K562 (cell line): Measurements from ENCODE around the gene RNMT.
"Not testable (repeated sequence)": the region's sequence is repeated elsewhere in the genome, so short reads cannot be mapped to it uniquely, and the experiment has no call there.

Experiments used
- FOXM1 ChIP-seq, 2 experiments: fragments of 450-650 bp in 1 of 2; sonication (generic) in 1 of 2; formaldehyde crosslinking in 1 of 2; IDR thresholded peaks; 2 replicates each; pipeline versions ENCODE4 v1.6.1 to v1.9.0; 2017 to 2022; ENCODE audit warnings: low read depth in 2 of 2, mild to moderate bottlenecking in 2 of 2, missing genetic modification reagents in 1 of 2, moderate library complexity in 1 of 2
- MCM3 ChIP-seq: fragments of 450-650 bp; IDR thresholded peaks from 2 replicates; pipeline ENCODE4 v1.6.1; 2016
- NRF1 ChIP-seq, 2 experiments: fragments of 450-650 bp; IDR thresholded peaks in 1 of 2; conservative IDR thresholded peaks in 1 of 2; 2 replicates each; pipeline ENCODE4 v1.6.1; 2014; ENCODE audit warnings: mild to moderate bottlenecking in 2 of 2
- PKNOX1 ChIP-seq: fragments of 450-650 bp; IDR thresholded peaks from 2 replicates; pipeline ENCODE4 v1.6.1; 2016
- ZNF561 ChIP-seq: fragments of 450-650 bp; formaldehyde crosslinking; conservative IDR thresholded peaks from 2 replicates; pipeline ENCODE4 v1.4.0; 2020; ENCODE audit warnings: mild to moderate bottlenecking, moderate library complexity
- TF ChIP-seq, protein P1 (sequence below), 2 experiments: fragments of 450-650 bp; formaldehyde crosslinking in 1 of 2; IDR thresholded peaks; 2 replicates each; pipeline versions ENCODE4 v1.4.0 to v1.6.1; 2014 to 2020; ENCODE audit warnings: mild to moderate bottlenecking in 2 of 2, borderline replicate concordance in 1 of 2, low read depth in 1 of 2
- TF ChIP-seq, protein P2 (sequence below): fragments of 250-450 bp; sonication (Bioruptor Pico); IDR thresholded peaks from 2 replicates; pipeline ENCODE4 v1.4.0; 2020; ENCODE audit warnings: mild to moderate bottlenecking
- TF ChIP-seq, protein P3 (sequence below), 3 experiments: IDR thresholded peaks in 2 of 3; conservative IDR thresholded peaks in 1 of 3; 2 replicates each; pipeline ENCODE4 v1.5.1; 2011 to 2012; ENCODE audit warnings: low read length in 3 of 3, mild to moderate bottlenecking in 3 of 3, control low read depth in 2 of 3, improper control_type of control experiment in 1 of 3, inconsistent platforms in 1 of 3, low read depth in 1 of 3, mixed read lengths in 1 of 3, moderate library complexity in 1 of 3; ENCODE audit not compliant: insufficient read depth in 2 of 3

DNA sequence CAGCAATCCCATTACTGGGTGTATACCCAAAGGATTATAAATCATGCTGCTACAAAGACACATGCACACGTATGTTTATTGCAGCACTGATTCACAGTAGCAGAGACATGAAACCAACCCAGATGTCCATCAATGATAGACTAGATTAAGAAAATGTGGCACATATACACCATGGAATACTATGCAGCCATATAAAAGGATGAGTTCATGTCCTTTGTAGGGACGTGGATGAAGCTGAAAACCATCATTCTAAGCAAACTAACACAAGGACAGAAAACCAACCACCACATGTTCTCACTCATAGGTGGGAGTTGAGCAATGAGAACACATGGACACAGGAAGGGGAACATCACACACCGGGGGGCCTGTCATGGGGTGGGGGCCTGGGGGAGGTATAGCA, 25.1 kb downstream of the RNMT start:
- not testable (repeated sequence) for TF ChIP-seq MCM3; FOXM1 (IDR thresholded peaks at IDR 0.05; ENCODE audit: low read depth); FOXM1 (CRISPR knock-in tag; IDR thresholded peaks at IDR 0.05; ENCODE audit: low read depth); ZNF561 (CRISPR knock-in tag); NRF1 (conservative IDR thresholded peaks at IDR 0.05 in 1 of 2, IDR thresholded peaks at IDR 0.05 in 1 of 2); PKNOX1
- TF ChIP-seq, protein P1, sequence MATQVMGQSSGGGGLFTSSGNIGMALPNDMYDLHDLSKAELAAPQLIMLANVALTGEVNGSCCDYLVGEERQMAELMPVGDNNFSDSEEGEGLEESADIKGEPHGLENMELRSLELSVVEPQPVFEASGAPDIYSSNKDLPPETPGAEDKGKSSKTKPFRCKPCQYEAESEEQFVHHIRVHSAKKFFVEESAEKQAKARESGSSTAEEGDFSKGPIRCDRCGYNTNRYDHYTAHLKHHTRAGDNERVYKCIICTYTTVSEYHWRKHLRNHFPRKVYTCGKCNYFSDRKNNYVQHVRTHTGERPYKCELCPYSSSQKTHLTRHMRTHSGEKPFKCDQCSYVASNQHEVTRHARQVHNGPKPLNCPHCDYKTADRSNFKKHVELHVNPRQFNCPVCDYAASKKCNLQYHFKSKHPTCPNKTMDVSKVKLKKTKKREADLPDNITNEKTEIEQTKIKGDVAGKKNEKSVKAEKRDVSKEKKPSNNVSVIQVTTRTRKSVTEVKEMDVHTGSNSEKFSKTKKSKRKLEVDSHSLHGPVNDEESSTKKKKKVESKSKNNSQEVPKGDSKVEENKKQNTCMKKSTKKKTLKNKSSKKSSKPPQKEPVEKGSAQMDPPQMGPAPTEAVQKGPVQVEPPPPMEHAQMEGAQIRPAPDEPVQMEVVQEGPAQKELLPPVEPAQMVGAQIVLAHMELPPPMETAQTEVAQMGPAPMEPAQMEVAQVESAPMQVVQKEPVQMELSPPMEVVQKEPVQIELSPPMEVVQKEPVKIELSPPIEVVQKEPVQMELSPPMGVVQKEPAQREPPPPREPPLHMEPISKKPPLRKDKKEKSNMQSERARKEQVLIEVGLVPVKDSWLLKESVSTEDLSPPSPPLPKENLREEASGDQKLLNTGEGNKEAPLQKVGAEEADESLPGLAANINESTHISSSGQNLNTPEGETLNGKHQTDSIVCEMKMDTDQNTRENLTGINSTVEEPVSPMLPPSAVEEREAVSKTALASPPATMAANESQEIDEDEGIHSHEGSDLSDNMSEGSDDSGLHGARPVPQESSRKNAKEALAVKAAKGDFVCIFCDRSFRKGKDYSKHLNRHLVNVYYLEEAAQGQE (IDR thresholded peaks at IDR 0.05; ENCODE audit: borderline replicate concordance): not testable (repeated sequence)
- TF ChIP-seq, protein P1 (CRISPR knock-in tag; IDR thresholded peaks at IDR 0.05; ENCODE audit: low read depth): not testable (repeated sequence)
- TF ChIP-seq, protein P2, sequence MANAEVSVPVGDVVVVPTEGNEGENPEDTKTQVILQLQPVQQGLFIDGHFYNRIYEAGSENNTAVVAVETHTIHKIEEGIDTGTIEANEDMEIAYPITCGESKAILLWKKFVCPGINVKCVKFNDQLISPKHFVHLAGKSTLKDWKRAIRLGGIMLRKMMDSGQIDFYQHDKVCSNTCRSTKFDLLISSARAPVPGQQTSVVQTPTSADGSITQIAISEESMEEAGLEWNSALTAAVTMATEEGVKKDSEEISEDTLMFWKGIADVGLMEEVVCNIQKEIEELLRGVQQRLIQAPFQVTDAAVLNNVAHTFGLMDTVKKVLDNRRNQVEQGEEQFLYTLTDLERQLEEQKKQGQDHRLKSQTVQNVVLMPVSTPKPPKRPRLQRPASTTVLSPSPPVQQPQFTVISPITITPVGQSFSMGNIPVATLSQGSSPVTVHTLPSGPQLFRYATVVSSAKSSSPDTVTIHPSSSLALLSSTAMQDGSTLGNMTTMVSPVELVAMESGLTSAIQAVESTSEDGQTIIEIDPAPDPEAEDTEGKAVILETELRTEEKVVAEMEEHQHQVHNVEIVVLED (CRISPR knock-in tag): not testable (repeated sequence)
- TF ChIP-seq, protein P3, sequence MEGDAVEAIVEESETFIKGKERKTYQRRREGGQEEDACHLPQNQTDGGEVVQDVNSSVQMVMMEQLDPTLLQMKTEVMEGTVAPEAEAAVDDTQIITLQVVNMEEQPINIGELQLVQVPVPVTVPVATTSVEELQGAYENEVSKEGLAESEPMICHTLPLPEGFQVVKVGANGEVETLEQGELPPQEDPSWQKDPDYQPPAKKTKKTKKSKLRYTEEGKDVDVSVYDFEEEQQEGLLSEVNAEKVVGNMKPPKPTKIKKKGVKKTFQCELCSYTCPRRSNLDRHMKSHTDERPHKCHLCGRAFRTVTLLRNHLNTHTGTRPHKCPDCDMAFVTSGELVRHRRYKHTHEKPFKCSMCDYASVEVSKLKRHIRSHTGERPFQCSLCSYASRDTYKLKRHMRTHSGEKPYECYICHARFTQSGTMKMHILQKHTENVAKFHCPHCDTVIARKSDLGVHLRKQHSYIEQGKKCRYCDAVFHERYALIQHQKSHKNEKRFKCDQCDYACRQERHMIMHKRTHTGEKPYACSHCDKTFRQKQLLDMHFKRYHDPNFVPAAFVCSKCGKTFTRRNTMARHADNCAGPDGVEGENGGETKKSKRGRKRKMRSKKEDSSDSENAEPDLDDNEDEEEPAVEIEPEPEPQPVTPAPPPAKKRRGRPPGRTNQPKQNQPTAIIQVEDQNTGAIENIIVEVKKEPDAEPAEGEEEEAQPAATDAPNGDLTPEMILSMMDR (IDR thresholded peaks at IDR 0.05 in 2 of 3, conservative IDR thresholded peaks at IDR 0.05 in 1 of 3; ENCODE audit: insufficient read depth in 2 of 3, low read depth in 1 of 3, low read length in 3 of 3): not testable (repeated sequence)
